CD14-positive monocyte (primary cell): ENCODE results near the gene GFM1. TPM values are rescaled to one million over a fixed set of nuclear protein-coding genes. Genes with fewer than 3 reads are reported as not detected.

ENCODE experiments used
- DNase-seq, 3 donors: peaks; one replicate each; pipeline ENCODE4 v3.0.0-alpha.2; 2011 to 2022
- H2AFZ ChIP-seq: 2 replicates; pipeline ENCODE4 v1.6.0; 2012; ENCODE audit warnings: mild to moderate bottlenecking, low read depth, low read length, inconsistent platforms; ENCODE audit not compliant: insufficient read depth, poor library complexity, severe bottlenecking
- H3K27ac ChIP-seq, 2 donors: 1 replicate in 1 of 2; 2 replicates in 1 of 2; pipeline ENCODE4 v1.5.1; 2012 to 2013; ENCODE audit warnings: low read length in 2 of 2, control low read depth in 1 of 2, inconsistent platforms in 1 of 2, low read depth in 1 of 2, mild to moderate bottlenecking in 1 of 2
- H3K27me3 ChIP-seq, 2 donors: one replicate each; pipeline versions ENCODE4 v1.6.0 to v1.6.1; 2011 to 2013; ENCODE audit warnings: low read length in 2 of 2; ENCODE audit not compliant: control insufficient read depth in 2 of 2, insufficient read depth in 2 of 2
- H3K36me3 ChIP-seq, 2 donors: replicated peaks in 1 of 2; 1 replicate in 1 of 2; 2 replicates in 1 of 2; pipeline versions ENCODE4 v1.5.1 to v1.6.1; 2012 to 2013; ENCODE audit warnings: low read length in 2 of 2, control low read depth in 1 of 2, inconsistent platforms in 1 of 2, mild to moderate bottlenecking in 1 of 2; ENCODE audit not compliant: insufficient read depth in 2 of 2, control insufficient read depth in 1 of 2
- H3K4me1 ChIP-seq, 2 donors: 1 replicate in 1 of 2; 2 replicates in 1 of 2; pipeline versions ENCODE4 v1.5.1 to v1.6.1; 2012 to 2013; ENCODE audit warnings: low read length in 2 of 2, control low read depth in 1 of 2, inconsistent platforms in 1 of 2, mild to moderate bottlenecking in 1 of 2, moderate library complexity in 1 of 2; ENCODE audit not compliant: insufficient read depth in 2 of 2, control insufficient read depth in 1 of 2
- H3K4me2 ChIP-seq: replicated peaks from 2 replicates; pipeline ENCODE3; 2012; ENCODE audit warnings: low read length, moderate library complexity, mild to moderate bottlenecking; ENCODE audit not compliant: poor library complexity, severe bottlenecking; ENCODE audit errors: extremely low read depth
- H3K4me3 ChIP-seq, 3 experiments: fragments of 200-600 bp in 1 of 3; sonication (generic) in 1 of 3; replicated peaks in 1 of 3; 1 replicate in 2 of 3; 2 replicates in 1 of 3; pipeline ENCODE4 v1.5.1; 2011 to 2013; ENCODE audit warnings: low read length in 3 of 3, mild to moderate bottlenecking in 3 of 3, control low read depth in 2 of 3, low read depth in 2 of 3, inconsistent platforms in 1 of 3, moderate library complexity in 1 of 3
- H3K79me2 ChIP-seq: 2 replicates; pipeline ENCODE4 v1.6.0; 2012; ENCODE audit warnings: mild to moderate bottlenecking, control low read depth, inconsistent platforms, low read length, moderate library complexity; ENCODE audit not compliant: insufficient read depth
- H3K9ac ChIP-seq: 2 replicates; pipeline ENCODE4 v1.6.0; 2017; ENCODE audit warnings: low read length, mild to moderate bottlenecking; ENCODE audit not compliant: insufficient read depth, poor library complexity, severe bottlenecking
- H3K9me3 ChIP-seq, 2 donors: replicated peaks in 1 of 2; 1 replicate in 1 of 2; 2 replicates in 1 of 2; pipeline versions ENCODE4 v1.5.1 to v1.6.1; 2012 to 2013; ENCODE audit warnings: low read length in 2 of 2, control low read depth in 1 of 2; ENCODE audit not compliant: control insufficient read depth in 1 of 2, insufficient read depth in 1 of 2
- H4K20me1 ChIP-seq: 2 replicates; pipeline ENCODE4 v1.6.0; 2012; ENCODE audit warnings: mild to moderate bottlenecking, low read length, control low read depth, moderate library complexity; ENCODE audit not compliant: insufficient read depth
- H3K27ac Mint-ChIP-seq, 7 donors: one replicate each; pipeline ENCODE4 v1.8.0; 2020; ENCODE audit warnings: mild to moderate bottlenecking in 7 of 7, mixed read lengths in 7 of 7, moderate library complexity in 6 of 7, inconsistent platforms in 2 of 7
- H3K27me3 Mint-ChIP-seq, 3 donors: one replicate each; pipeline ENCODE4 v1.8.0; 2021 to 2022; ENCODE audit warnings: low read depth in 3 of 3, mild to moderate bottlenecking in 3 of 3, mixed read lengths in 3 of 3, moderate library complexity in 3 of 3, inconsistent platforms in 1 of 3
- H3K36me3 Mint-ChIP-seq, 2 donors: one replicate each; pipeline ENCODE4 v1.8.0; 2020; ENCODE audit warnings: mixed read lengths in 2 of 2, inconsistent platforms in 1 of 2, mild to moderate bottlenecking in 1 of 2
- H3K4me1 Mint-ChIP-seq: one replicate; pipeline ENCODE4 v1.8.0; 2020; ENCODE audit warnings: mild to moderate bottlenecking, mixed read lengths
- H3K4me3 Mint-ChIP-seq, 2 donors: one replicate each; pipeline ENCODE4 v1.8.0; 2020; ENCODE audit warnings: mild to moderate bottlenecking in 2 of 2, mixed read lengths in 2 of 2, moderate library complexity in 1 of 2
- H3K9me3 Mint-ChIP-seq, 7 donors: one replicate each; pipeline ENCODE4 v1.8.0; 2020 to 2022; ENCODE audit warnings: mixed read lengths in 7 of 7, mild to moderate bottlenecking in 6 of 7, moderate library complexity in 6 of 7, inconsistent platforms in 2 of 7
- CTCF ChIP-seq: fragments of 200-600 bp; IDR thresholded peaks from one replicate; pipeline ENCODE4 v1.8.0; 2022; ENCODE audit warnings: antibody characterized with exemption, mild to moderate bottlenecking
- WGBS: methylation state at CpG from one replicate; pipeline ENCODE4 v1.1.5; 2013; ENCODE audit warnings: missing lambda C conversion rate; ENCODE audit not compliant: insufficient coverage; 5-methylcytosine and 5-hydroxymethylcytosine counted together
- intact Hi-C, 2 donors: fragments of 100-400 bp; cut with micrococcal nuclease; formaldehyde crosslinking; loops; one replicate each; pipeline versions ENCODE4 v1.15.0 to v1.15.1; 2023
- polyA plus RNA-seq, 3 donors: library from polyadenylated mRNA; depleted of rRNA in 1 of 3; unstranded in 2 of 3; stranded (reverse) in 1 of 3; fragments of 300-500 nt in 2 of 3; fragments of >200 nt in 1 of 3; fragmentation: Illumina TruSeq in 2 of 3; gene quantifications; 1 replicate in 2 of 3; 2 replicates in 1 of 3; pipeline ENCODE4 v1.2.3, GENCODE V29; 2012 to 2021

GFM1 gene
- polyA plus RNA-seq, 3 donors = 11.2 to 21.3 (median 18.5) TPM

- H3K4me1 Mint-ChIP-seq = no peaks in the 10 kb centered on the region
- no peak overlapping the region for H3K4me2 ChIP-seq
- no peaks in the 10 kb centered on the region for H3K4me1 ChIP-seq
- intact Hi-C loops = no loop called here
- H3K4me3 Mint-ChIP-seq = no peak overlapping the region
- H3K79me2 ChIP-seq = no peaks in the 10 kb centered on the region
- H4K20me1 ChIP-seq = peaks cover 3% of the 10 kb centered on the region
- H3K36me3 ChIP-seq = peaks cover 26 to 69% of the 10 kb centered on the region in 2 donors
- peak overlapping the region in 1 of 7 donors; percentile 16 for H3K27ac Mint-ChIP-seq
- no peaks in the 10 kb centered on the region for H3K27me3 ChIP-seq
- no peak for TF ChIP-seq CTCF
- peaks cover 53 to 59% of the 10 kb centered on the region in 2 donors for H3K36me3 Mint-ChIP-seq
- DNase-seq = no peak
- no peaks in the 10 kb centered on the region for H3K9me3 Mint-ChIP-seq
- H3K27ac ChIP-seq = no peak overlapping the region
- H3K9me3 ChIP-seq = no peaks in the 10 kb centered on the region
- H3K9ac ChIP-seq = no peak overlapping the region
- no CpG with 5 or more reads among the region's 1 CpG for WGBS
- no peaks in the 10 kb centered on the region for H3K27me3 Mint-ChIP-seq
- H2AFZ ChIP-seq = no peak overlapping the region
- H3K4me3 ChIP-seq = no peak overlapping the region
Measured at GRCh38 chr3:158703566-158703965, 59.2 kb downstream of the GFM1 start.

DNA sequence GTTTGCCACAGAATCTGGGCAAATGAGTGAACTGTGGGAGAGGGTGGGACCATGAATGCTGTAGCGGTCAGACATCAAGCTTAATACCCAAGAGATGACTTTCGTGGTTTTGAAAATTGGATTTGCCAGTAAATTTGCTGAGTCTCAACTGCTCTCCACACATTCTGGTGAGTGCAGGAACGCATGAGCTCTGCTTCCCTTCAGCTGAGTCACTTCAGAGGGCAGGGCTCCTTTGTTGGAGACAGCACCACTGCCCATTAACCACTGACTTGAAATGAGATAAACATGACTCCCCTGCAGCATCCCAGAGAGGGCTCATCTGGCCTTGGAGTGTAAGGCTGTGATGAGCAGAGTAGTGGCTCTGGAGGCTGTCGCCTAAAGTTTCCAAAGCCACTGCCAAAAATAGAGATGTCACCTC lies 65.3 kb downstream of the GFM1 start:
- peaks cover 3% of the 10 kb centered on the region for H4K20me1 ChIP-seq
- H3K4me2 ChIP-seq = no peak overlapping the region
- H3K9me3 ChIP-seq = no peaks in the 10 kb centered on the region
- intact Hi-C loops = no loop called here
- H3K27ac ChIP-seq = no peak overlapping the region
- H3K79me2 ChIP-seq = no peaks in the 10 kb centered on the region
- H3K4me1 ChIP-seq = peaks cover 0 to 17% of the 10 kb centered on the region in 2 donors
- no peaks in the 10 kb centered on the region for H3K27me3 ChIP-seq
- no peak overlapping the region for H3K4me3 ChIP-seq
- no peak for TF ChIP-seq CTCF
- H3K36me3 ChIP-seq = peaks cover 30 to 78% of the 10 kb centered on the region in 2 donors
- no peaks in the 10 kb centered on the region for H3K9me3 Mint-ChIP-seq
- DNase-seq = no peak
- H3K27me3 Mint-ChIP-seq = no peaks in the 10 kb centered on the region
- H3K27ac Mint-ChIP-seq = peak overlapping the region in 2 of 7 donors; percentile 61 to 66
- peaks cover 61 to 65% of the 10 kb centered on the region in 2 donors for H3K36me3 Mint-ChIP-seq
- H3K9ac ChIP-seq = no peak overlapping the region
- WGBS = 61% methylated on average over 2 of the region's 4 CpGs
- H3K4me3 Mint-ChIP-seq = no peak overlapping the region
- no peak overlapping the region for H2AFZ ChIP-seq
- H3K4me1 Mint-ChIP-seq = peaks cover 17% of the 10 kb centered on the region
